ENCODE results near the gene CERS6.
A peak's percentile ranks its signal among the peaks of the same experiment; 100 is the strongest.

Gene CERS6

DNA sequence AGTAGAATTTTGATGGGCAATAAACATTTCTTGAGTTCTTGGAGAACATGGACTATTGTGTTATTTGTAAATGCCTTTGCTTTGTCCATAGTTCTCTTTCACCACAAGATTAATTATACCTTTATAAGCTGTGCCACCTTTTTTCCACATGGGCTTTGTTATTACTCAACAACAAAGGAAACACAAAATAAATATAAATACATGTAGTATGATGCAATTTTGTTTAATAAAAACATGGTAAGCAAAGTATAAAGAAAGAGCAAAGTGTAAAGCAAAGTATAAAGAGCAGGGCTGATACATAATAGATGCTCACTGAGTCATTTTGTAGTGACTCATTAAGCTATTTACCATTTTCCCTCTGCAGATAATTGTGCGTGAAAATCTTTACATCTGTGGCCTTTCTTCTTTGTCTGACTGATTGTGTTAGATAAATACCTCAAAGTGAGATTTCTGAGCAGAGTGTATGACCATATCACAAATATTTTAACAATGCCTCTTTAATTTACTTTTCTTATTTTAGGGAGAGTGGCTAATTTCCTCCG, 80.9 kb downstream of the CERS6 start:
- no peak for DNase-seq

DNA sequence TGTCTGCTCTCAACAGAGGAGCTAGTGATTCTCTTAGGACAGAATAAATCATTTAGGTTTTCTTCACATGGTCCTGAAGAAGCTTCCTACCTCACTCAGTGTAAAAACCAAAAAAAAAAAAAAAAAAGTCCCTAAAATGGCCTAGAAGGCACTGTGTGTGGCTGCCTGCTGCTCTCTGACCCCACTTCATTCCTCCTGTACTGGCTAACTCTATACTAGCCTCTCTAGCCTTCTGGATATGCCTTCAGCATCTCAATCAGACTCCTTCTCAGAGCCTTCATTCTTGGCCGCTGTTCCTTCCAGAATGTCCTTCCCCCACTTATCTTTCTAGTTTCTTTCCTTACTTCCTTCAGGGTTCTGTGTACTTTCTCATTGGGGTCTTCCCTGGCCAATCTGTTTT, 82.1 kb downstream of the CERS6 start:
- DNase-seq: no peak

DNA sequence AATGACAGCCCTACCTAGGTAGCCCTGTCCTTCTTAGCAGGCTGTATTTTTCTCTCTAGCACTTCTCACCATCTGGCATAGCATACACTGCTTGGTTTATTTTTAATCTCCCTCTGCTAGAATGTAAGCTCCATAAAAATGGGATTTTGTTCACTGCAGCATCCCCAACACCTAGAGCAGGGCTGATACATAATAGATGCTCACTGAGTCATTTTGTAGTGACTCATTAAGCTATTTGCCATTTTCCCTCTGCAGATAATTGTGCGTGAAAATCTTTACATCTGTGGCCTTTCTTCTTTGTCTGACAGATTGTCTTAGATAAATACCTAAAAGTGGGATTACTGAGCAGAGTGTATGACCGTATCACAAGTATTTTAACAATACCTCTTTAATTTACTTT, 82.5 kb downstream of the CERS6 start:
- DNase-seq: no peak

DNA sequence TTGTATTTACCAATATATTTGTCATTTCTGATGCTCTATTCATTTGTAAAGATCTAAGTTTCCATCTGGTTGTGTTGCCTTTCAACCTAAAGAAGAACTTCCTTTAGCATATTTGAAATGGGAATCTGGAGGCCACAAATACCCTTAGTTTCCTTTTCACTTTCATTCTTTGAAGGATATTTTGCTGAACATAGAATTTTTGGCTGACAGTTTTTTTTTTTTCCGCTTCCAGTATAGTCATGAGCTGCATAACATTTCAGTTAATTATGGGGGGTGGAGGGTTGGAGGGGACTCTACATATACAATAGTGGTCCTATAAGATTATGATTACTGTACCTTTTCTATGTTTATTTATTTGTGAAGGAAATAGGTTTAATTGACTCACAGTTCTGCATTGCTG, 83.9 kb downstream of the CERS6 start:
- DNase-seq: no peak

DNA sequence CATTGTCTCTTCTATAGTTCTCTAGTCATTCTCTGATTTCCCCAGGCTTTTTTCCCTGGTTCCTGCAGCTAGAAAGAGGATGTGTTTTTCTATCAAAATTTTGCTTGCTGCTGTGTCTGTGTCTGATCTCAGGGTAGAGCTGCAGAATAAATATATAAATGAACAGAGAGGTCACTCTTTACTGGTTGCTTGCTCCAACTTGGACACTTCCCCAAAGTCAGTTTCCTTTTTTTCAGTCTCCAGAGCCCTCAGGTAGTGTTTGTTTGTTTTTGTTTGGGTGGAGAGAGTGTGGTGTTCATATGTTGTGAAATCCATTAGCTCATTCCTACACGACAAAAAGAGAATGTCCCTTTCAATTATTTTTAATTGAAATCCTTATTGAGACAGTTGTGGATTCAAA, 85.8 kb downstream of the CERS6 start:
- no peak for DNase-seq

DNA sequence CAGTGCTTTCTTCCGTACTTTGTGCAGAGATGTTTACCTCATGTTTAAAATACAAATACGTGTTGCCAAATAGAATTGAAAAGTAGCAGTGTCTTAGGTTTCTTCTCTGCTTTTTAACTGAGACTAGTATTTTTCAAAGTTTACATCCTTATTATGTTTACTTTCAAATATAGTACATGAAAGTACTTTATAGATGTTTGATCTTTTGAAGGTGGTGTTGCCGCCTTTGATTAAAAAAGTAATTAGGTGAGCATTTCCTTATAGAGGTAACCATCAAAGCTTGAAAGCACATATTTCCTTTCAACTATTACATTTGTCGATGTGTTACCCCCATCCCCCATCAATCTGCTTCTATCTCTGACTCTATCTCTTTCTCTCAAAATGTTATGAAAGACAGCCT, 87.0 kb downstream of the CERS6 start:
- no peak for DNase-seq

DNA sequence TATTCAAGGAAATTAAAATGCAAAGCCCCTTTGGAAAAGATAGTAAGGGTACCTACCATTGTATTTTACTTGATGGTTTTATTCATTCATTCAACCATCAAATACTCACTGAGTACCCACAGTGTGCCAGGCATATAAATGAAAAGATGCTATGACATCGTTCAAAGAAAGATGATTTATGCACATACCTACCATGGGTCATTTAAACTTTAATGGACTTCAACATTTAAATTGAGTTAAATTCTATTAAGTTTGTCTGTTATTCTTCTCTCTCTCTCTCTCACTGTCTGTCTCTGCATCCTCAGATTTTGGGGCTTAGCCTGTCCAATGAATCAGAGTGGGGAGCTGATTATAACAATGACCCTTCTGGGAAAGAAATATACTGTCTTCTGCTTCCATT, 87.9 kb downstream of the CERS6 start:
- DNase-seq: no peak

DNA sequence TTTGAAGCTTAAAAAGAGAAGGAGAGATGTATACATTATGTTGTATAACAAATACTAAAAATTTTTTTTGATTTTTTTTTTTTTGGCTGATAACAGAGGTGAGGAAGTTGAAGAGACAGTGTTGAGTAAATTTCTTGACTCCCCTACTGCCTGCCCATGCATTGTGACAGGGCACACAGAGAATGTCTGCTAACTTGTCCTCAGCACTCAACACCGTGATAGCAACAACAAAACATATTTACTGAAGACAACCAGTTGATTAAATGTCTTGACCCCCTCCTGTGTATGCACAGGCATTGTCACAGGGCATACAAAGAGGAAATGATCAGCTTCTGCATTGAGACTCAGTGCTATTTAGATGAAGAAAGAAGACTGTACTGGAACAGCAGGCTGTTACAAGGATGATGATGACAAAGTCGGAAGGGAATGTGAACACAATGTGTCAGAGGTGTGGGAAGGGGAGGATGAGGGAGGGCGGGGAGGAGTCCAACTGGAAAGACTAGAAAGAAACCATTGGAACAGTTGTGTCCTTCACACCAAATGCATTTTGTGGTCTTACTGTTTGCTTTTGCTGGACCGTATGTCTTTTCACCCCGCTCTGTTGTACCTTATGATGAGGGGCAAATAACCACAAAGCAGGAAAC, 89.5 kb downstream of the CERS6 start:
- DNase-seq: no peak

DNA sequence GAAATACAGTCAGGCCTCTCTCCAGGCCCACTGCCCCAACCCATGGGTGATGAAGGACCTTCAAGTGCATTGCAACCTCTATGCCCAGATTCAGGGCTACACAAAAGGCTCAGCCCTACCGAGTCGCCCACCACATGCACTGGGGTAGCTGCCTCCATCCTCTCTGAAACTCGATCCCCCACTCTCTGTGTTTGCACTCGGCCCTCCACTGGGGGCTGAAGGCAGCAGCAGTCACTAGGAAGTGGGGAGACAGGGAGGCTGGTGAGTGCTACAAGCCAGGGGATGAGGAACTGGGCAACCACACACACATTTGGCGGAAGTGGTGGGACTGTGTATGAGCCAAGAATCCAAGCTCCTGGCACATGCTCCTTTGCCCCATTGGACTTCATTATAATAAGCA, 94.6 kb downstream of the CERS6 start:
- no peak for DNase-seq

DNA sequence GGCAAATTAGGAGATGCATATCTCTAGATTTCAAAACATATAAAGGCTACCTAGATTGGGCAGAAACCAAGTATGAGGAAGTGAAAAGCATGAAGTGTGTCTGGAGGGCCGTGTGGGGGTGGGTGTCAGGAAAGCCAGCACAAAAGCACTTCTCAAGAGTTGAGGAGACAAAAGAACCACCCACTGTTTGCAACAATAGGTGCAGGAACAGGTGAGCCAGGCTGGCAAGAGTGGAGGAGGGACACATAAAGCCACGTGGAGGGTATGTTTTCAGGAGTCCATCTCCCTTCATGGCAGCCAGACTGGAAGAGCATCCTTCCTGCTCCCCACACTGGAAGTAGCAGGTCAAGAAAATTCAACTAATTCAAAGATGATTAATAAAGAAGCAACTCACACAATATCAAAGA, 96.4 kb downstream of the CERS6 start:
- no peak for DNase-seq

DNA sequence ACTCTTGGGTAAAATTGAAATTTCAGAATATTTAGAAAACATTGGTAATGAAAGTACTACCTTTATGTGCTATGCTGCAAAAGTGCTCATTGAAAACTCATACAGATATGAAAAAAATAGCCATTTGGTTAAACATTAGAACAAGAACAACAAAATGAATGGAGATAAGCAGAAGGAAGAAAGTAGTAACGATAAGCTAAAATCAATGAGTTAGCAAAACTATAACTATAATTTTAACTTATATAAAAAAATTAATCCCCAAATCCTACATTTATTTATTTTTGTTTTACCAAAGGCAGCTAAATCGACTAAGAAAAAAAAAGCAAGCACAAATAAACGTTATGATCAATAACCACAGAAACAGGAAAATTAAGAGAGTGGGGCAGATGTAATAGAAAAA, 99.2 kb downstream of the CERS6 start:
- no peak for DNase-seq

DNA sequence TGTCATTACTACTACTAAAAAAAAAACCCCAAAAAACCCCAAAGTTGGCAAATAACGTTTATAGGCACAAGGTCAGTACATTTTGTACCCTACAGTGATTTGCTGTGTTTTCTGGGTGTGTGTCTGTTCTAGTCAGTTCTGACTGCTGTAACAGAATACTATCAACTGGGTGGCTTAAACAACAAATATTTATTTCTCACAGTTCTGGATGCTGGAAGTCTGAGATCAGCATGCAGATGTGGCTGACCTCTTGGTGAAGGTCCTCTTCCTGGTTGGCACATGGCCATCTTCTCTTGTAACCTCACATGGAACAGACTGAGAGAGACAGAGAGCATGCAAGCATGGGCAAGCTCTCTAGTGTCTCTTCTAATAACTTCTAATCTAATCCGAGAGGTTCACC, 103.1 kb downstream of the CERS6 start:
- DNase-seq: no peak

DNA sequence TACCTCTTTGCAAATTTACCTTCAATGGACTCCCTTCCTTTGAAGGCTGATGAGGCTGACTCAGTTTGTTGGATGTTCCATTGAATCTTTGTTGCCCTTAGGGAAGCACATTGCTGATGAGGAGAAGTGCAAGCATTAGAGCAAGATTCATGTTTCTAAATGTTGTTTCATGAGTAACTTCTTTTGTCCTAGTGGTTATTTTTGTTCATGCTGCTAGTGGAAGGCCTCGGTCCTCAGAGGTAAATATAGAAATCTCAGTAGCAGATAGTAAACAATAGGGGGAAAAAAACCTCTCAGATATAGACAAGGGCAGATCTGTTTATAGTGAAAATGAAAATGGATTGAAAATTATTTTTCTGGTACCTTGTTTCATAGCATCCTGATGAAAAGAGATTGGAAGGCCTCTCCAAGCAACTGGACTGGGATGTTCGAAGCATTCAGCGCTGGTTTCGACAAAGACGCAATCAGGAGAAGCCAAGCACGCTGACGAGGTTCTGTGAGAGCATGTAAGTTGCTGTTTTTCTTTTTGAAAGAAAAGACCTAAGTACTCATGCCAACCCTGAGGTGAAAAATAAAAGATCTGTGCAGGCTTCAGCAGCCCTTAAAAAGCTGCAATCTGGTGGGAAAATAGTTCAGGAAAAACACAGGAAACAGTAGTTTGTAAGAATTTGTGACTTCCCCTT, 104.9 kb downstream of the CERS6 start:
- DNase-seq: no peak

DNA sequence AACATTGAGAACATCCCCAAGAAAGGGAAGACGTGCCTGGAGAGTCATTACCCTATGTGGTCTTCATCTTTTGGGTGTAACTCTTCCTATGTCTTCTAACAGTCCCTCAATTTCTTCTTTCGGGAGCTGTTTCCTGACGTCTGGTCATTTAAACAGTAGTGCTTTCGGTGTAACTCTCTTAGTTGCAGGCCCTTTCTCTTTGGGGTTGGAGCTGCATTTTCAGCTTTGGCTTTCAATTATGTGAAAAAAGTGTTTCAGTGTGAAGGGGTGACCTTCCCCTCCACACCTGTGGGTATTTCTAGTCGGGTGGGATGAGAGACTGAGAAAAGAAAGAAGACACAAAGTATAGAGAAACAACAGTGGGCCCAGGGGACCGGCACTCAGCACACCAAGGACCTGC, 105.9 kb downstream of the CERS6 start:
- no peak for DNase-seq

DNA sequence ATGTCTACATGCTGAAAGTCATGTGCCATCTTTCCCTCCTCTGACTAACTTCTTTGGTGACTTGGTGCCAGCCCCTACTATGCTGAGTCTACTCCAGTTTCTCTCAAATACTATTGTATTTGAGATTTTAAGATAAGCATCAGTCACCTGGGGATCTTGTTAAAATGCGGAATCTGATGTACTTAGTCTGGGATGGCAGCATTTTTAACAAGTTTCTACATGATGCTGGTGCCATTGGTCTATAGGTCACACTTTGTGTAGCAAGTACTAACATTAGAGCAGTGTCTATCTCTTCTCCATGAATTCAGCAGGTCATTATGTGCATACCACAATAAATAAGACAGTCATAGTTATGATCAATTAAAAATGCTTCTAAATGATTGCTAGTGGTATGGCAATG, 106.9 kb downstream of the CERS6 start:
- DNase-seq: no peak

DNA sequence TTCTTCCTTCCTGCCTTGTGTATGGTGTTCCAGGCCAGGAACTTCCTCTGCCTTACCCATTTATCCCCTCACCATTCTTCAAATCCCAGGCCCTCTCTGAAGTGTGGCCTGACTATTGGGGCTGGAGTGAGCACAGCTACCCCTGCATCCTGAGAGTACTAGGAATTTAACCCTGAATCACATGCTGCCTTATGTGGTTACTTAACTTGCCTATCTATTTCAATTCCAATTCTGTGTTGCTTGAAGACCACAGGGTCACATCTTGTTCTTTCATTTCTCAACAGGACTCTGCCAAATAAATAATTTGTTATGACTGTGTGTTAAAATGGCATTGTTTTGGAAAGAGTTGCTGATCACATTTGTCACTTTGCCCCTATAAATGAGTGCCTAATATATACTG, 108.6 kb downstream of the CERS6 start:
- DNase-seq: no peak

DNA sequence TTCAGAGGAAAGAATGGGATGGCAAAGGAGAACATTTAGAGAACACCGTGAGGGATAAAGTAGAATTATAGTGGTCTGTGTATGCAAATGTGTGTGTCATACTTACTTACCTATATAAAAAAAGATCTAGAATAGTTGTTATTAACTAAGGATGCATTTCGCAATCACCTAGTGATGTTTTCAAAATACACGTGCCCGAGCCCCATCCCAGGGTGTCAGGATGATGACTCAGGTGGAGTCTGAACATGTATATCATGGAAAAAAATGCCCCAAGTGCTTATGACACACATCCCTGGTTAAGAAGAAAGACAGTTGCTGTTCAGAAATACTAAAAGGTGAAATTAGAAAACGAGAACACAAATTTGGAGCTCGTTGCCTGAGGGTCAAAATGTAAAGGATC, 109.0 kb downstream of the CERS6 start:
- DNase-seq: peak; percentile 27

DNA sequence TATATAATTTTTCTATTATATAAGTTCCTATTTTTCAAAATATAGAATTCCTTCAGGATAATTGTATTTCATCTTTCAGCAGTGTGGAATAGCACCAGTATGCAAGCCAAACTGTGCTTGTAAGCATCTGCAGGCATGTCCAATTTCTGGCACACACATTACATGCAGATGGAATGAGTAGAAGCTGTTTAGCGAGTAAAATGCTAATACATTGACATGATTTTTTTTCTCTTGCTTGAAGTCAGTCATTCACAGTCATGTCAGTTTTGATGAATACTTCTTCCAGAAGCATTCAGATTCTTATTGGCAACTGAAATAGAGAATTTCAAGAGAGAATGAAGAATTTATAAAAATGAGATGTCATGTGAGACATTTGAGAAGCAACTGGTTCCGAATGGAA, 109.4 kb downstream of the CERS6 start:
- DNase-seq: no peak

DNA sequence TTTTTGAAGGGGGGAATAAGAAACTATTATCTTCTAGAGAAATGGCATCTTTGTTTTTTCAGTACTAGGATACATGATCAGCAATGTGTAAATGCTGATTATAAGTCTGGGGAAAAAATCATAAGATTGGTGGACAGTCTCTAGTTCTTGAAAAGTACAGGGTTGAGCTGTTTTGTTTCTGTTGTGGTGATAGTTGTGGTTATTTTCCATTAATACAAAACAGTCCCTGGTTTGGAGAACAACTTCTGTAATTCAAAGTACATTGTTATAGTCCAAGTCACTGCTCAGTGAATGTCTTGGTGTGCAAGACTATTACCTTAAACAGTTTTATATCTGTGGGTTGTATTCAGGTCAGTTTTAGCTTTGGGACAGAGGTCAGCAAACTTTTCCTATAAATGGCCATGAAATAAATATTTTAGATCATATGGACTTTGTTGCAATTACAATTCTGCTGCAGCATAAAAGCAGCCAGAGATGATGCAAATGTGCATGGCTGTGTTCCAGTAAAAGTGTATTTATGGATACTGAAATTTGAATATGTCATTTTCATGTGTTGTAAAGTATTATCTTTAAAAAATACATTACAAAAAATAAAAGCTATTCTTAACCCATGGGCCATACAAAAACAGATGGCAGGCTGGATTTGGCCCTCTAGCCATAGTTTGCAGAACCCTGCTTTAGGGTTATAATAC, 111.0 kb downstream of the CERS6 start:
- no peak for DNase-seq

DNA sequence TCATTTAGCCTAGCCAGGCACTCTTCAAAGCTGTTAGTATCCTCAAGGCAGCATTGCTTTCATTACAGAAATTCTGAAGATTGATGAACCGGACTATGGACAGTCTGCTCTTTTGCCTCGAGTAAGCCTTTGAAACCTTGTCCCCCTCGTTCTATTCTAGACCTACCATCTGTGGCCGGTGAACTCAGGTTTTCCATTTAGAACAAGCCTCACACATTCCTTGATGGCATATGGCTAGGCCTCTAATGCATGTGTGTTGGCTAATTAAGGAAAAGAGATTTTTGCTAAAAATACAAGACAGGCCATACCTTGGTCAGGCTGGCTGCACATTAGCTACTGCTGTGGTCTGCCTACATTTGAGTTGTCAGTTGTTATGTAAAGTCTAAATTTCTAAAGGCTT, 111.8 kb downstream of the CERS6 start:
- DNase-seq: no peak

DNA sequence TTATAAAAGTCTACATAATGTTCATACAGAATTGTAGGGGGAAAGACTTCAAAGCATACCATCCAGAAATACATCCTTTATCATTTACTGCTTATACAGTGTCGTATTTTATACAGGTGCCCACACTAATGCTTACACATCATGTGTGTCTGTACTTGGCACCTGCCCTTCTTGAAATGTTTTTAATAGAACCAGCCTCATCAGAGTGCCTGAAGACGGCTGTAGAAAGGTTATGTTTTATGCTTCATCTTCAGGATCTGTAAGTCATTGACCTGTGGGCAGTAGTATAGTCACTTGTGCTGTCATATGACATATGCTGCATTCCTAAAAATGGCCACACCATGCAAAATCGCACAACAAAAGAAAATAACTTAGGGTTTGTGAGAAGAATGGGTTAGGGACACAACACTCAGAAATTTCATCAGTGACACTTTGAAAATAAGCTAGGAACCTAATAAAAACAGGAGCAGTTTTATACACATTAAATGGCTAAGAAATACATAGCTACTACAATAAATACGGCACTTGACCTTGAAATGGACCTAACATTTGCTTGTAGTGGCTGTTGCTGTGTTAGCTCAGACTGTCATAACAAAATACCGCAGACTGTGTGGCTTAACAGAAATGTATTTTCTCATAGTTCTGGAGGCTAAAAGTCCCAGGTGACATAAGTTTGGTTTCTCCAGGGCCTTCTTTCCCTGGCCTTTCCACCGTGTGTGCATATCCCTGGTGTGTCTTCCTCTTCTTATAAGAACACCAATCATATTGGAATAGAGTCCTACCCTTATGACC, 112.6 kb downstream of the CERS6 start:
- DNase-seq: no peak

DNA sequence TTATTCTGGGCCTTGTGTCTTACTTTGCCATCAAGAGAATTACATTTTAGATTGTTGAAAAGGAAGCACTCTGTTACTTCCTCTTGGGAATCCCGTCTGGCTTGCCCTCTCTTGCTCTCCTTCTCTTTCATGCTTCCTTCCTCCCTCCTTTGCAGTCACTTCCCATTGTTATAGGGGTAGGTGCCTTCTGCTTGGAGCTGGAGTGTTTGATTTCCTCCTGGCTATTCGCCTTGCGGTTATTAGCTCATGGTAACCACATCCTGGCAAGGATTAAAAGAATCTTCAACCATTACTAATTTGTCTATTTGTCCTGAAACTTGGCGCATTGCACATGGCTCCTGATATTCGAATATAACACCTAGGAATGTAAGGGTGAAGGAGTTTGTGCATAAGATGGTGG, 115.0 kb downstream of the CERS6 start:
- DNase-seq: no peak

DNA sequence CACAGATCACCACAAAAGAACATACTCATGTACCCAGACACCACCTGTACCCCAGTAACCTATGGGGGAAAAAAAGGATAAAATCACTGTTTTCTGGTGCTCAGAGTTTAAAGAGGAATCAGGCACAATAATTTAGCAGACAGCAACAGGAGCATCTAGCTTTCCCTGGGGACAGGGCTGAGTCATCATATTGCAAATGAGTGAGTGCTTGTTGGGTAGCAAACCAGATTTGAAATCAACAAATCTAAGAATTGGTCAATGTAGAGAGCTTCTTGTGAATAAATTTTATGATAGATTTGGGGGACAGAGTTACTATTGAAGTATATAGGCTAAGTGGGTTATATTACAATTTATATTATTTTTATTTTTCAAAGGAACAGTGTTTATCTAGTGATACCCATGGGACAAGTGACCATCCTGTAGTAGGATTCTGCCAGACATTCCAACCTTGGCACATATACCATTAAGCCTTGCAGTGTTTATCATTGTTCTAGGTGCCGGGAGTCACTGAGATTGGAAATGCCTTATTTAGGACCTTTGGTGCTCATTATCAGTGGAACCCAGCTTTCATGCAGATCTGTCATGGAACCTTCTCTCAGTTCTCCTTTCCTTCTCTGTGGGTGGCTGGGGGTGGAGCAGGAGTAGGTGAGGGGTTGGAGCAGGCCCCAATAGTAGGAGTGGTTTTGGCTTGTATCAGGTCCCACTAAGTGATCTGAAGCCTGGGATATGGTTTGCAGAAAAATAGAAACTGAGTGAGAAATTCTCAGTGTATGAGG, 117.2 kb downstream of the CERS6 start:
- DNase-seq: no peak
